HG03039 (cell line): ENCODE results near the gene RAPSN.

Source experiments
- ATAC-seq: cut with Tn5 transposase; IDR thresholded peaks from one replicate; pipeline ENCODE4 v1.9.1; 2021; ENCODE audit warnings: mild to moderate bottlenecking, moderate library complexity; ENCODE audit not compliant: unreplicated experiment

The RAPSN gene

GRCh38 chr11:47448566-47449427 is at the start of gene RAPSN:
RAPSN (minus strand) TSS chr11:47449136; CDS start chr11:47448964, 172 bp downstream.
- no peak for ATAC-seq

- ATAC-seq = no peak
These were observed 49.2 kb upstream of the RAPSN start for GRCh38 chr11:47498149-47498548.

GRCh38 chr11:47496808-47497207 is 47.9 kb upstream of the RAPSN start:
- ATAC-seq = no peak

GRCh38 chr11:47495856-47496217 is 46.9 kb upstream of the RAPSN start:
- ATAC-seq = no peak

GRCh38 chr11:47495011-47495855 is 46.3 kb upstream of the RAPSN start:
- ATAC-seq = no peak

- no peak for ATAC-seq
These were observed 40.4 kb upstream of the RAPSN start for GRCh38 chr11:47489395-47489755.

- no peak for ATAC-seq
These were observed 39.9 kb upstream of the RAPSN start for GRCh38 chr11:47488674-47489394.

- ATAC-seq = no peak
These were observed 39.2 kb upstream of the RAPSN start for GRCh38 chr11:47488111-47488510.

GRCh38 chr11:47487421-47487820 is 38.5 kb upstream of the RAPSN start:
- no peak for ATAC-seq

- ATAC-seq = no peak
These were observed 36.2 kb upstream of the RAPSN start for GRCh38 chr11:47485107-47485506.

- ATAC-seq = no peak
These were observed 34.5 kb upstream of the RAPSN start for GRCh38 chr11:47483457-47483856.

GRCh38 chr11:47480762-47481161 is 31.8 kb upstream of the RAPSN start:
- no peak for ATAC-seq

- no peak for ATAC-seq
These were observed 29.9 kb upstream of the RAPSN start for GRCh38 chr11:47478651-47479329.

GRCh38 chr11:47477753-47478152 is 28.8 kb upstream of the RAPSN start:
- ATAC-seq = no peak

GRCh38 chr11:47477323-47477722 is 28.4 kb upstream of the RAPSN start:
- ATAC-seq = no peak

- ATAC-seq = no peak
These were observed 21.7 kb upstream of the RAPSN start for GRCh38 chr11:47470671-47471070.

GRCh38 chr11:47469361-47470179 is 20.6 kb upstream of the RAPSN start:
- no peak for ATAC-seq

GRCh38 chr11:47468598-47469214 is 19.8 kb upstream of the RAPSN start:
- no peak for ATAC-seq

GRCh38 chr11:47467357-47467756 is 18.4 kb upstream of the RAPSN start:
- ATAC-seq = no peak
